Mucosa of descending colon (tissue), 3 donors: ENCODE results near the gene SHF. TPM values are rescaled to one million over a fixed set of nuclear protein-coding genes. Genes with fewer than 3 reads are reported as not detected.
A peak's percentile ranks its signal among the peaks of the same experiment; 100 is the strongest.

Experiments used
- ATAC-seq: fragments of 200-7000 bp; cut with Tn5 transposase; one replicate; pipeline ENCODE4 v1.9.1; 2020; ENCODE audit warnings: mild to moderate bottlenecking, moderate library complexity
- DNase-seq, 3 donors: peaks; one replicate each; pipeline ENCODE4 v3.0.0-alpha.2; 2020
- H3K36me3 ChIP-seq: fragments of 200-600 bp; one replicate; pipeline ENCODE4 v1.8.0; 2021; ENCODE audit warnings: low read depth, mild to moderate bottlenecking
- H3K4me1 ChIP-seq: fragments of 200-600 bp; one replicate; pipeline ENCODE4 v1.8.0; 2021; ENCODE audit warnings: low read depth, mild to moderate bottlenecking
- H3K4me3 ChIP-seq: fragments of 200-600 bp; one replicate; pipeline ENCODE4 v1.8.0; 2021; ENCODE audit warnings: mild to moderate bottlenecking
- H3K9me3 ChIP-seq: fragments of 200-600 bp; one replicate; pipeline ENCODE4 v1.8.0; 2021; ENCODE audit warnings: mild to moderate bottlenecking
- intact Hi-C, 2 donors: fragments of 100-400 bp; cut with DNase I in 1 of 2; cut with micrococcal nuclease in 1 of 2; formaldehyde crosslinking; loops; one replicate each; pipeline versions ENCODE4 v1.11.0 to v1.11.1; 2022; cut with DNase I, micrococcal nuclease
- total RNA-seq, 3 donors: library from RNA; stranded (reverse); fragmentation: NEBNext Ultra II Directional in 2 of 3; extraction: Animal tissue kit (Norgen Biotek cat#: 25700) in 2 of 3; gene quantifications; one replicate each; pipeline versions ENCODE4 v1.2.1 to v1.2.4, GENCODE V29; 2021 to 2023
- TF ChIP-seq, protein P1 (sequence below): fragments of 200-600 bp; IDR thresholded peaks from one replicate; pipeline ENCODE4 v1.8.0; 2022; ENCODE audit warnings: antibody characterized with exemption, mild to moderate bottlenecking
- donor health status: DM: no; HTN: no; CAD: no; lungs with moderate emphysema.
- donor health status: DM: no; HTN: no; CAD: no.
- donor health status: DM: no; HTN: yes; CAD: no.

SHF gene
- total RNA-seq, 3 donors from 2014 or later, result 5.4 to 19.2 (median 14.9) TPM

DNA sequence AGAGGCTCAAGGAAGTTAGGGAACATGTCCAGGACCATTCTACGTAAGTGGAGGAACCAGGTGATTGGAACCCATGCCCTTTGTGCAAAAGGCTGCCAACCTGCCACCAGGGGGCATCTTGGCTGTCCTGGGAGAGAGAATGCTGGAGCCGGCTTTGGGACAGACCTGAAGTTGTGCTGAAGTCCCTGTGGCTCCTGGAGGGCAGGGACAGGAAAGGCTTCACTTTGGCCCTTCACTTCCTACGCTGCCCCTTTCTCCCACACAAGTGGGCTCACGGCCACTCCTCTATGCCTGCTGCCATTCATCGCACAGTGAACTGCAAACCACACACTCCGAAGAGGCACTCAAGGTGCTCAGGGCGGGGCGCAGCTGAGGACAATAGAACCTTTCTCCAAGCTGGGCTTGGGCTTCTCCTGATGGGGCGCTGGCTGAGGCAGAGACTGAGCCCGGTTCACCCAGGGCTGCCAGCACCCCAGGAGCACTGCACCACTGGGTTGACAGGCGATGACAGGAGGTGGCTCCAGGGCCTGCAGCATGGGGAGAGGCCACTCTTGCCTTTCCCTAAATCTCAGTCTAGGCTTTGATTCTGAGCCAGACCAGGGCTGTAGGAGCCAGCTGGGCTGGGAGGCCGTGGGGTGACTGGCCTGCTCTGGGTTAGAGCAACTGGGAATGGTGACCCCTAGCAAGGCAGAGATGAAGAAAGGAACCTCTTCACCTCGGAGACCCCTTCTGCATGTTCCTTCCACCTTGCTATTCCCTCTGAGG is 8.4 kb downstream of the SHF start:
- TF ChIP-seq, protein P1, sequence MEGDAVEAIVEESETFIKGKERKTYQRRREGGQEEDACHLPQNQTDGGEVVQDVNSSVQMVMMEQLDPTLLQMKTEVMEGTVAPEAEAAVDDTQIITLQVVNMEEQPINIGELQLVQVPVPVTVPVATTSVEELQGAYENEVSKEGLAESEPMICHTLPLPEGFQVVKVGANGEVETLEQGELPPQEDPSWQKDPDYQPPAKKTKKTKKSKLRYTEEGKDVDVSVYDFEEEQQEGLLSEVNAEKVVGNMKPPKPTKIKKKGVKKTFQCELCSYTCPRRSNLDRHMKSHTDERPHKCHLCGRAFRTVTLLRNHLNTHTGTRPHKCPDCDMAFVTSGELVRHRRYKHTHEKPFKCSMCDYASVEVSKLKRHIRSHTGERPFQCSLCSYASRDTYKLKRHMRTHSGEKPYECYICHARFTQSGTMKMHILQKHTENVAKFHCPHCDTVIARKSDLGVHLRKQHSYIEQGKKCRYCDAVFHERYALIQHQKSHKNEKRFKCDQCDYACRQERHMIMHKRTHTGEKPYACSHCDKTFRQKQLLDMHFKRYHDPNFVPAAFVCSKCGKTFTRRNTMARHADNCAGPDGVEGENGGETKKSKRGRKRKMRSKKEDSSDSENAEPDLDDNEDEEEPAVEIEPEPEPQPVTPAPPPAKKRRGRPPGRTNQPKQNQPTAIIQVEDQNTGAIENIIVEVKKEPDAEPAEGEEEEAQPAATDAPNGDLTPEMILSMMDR, result peak; percentile 65

DNA sequence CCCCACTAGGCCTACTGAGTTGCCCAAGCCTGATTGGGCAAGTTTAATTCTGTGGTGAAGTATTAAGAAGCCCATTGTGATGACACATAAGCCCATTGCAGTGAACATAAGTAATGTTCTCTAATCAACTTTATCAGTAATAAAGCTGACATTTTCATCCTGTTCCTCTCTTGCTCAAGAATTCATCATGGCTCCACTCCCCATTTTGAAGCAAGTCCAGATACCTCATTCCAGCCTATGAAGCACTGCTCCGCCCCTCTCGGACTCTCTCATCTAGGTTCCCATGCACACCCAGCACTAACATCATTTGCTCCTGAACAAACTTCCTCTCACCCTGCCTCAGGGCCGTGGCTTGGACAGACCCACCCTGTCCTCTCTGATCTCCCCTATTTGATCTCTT is 10.5 kb downstream of the SHF start:
- Histone ChIP-seq H3K9me3 (no peaks in the 10 kb centered on the region), H3K4me3 (no peak overlapping the region), H3K4me1 (peaks cover 8% of the 10 kb centered on the region), H3K36me3 (no peaks in the 10 kb centered on the region)
- DNase-seq, result no peak
- intact Hi-C loops, result no loop called here
- TF ChIP-seq, protein P1, result no peak
- no peak for ATAC-seq

More for the DNA sequence above, 8.4 kb downstream of the SHF start:
- ATAC-seq, result peak; percentile 75
- peak; percentile 67 to 80 (median 80) for DNase-seq
- H3K4me1 ChIP-seq, result peaks cover 8% of the 10 kb centered on the region
- no peaks in the 10 kb centered on the region for H3K36me3 ChIP-seq
- H3K9me3 ChIP-seq, result no peaks in the 10 kb centered on the region
- no peak overlapping the region for H3K4me3 ChIP-seq
- intact Hi-C loops, result no loop called here

DNA sequence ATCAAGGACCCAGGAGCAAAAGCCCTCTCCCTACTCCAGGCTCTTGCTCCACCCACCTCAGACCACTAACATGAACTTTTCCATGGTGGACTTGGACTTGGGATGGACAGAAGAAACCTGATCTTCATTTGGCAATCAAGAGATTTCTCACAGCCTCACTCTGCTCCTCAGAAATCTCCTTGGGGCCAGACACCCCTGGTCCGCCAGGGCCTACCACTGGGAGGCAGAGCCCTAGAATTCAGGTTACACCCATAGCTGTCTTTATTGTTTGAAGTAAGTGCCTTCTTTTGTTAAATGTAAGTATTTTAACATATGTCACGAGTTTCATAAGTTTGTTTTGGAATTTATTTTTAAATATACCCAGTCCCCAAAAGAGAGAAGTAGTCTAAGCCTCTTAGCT is 13.2 kb downstream of the SHF start:
- TF ChIP-seq, protein P1, result no peak
- Histone ChIP-seq H3K4me1 (peaks cover 6% of the 10 kb centered on the region), H3K4me3 (no peak overlapping the region), H3K9me3 (no peaks in the 10 kb centered on the region), H3K36me3 (no peaks in the 10 kb centered on the region)
- intact Hi-C loops, result no loop called here
- DNase-seq, result no peak
- no peak for ATAC-seq

DNA sequence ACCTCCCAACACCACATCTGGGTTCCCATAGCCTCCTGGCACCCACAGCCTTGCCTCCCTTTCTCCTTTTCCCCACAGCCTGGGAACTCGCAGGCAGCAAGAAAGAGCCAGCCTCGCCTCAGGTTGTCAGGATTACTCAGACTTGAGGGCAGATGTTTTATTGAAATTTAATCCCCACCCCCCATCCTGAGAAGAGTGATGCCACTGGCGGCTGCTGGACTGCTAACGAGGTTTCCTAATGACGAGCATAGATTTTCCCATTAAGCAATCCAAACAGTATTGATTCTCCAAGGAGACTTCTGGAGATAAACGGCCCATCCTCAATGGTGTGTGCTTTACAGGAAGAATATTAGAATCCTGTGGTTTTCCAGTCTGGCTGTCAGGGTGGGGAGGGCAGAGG is 13.7 kb downstream of the SHF start:
- H3K9me3 ChIP-seq, result no peaks in the 10 kb centered on the region
- ATAC-seq (no peak), DNase-seq (no peak)
- H3K36me3 ChIP-seq, result no peaks in the 10 kb centered on the region
- no peak overlapping the region for H3K4me3 ChIP-seq
- TF ChIP-seq, protein P1, result no peak
- intact Hi-C loops, result no loop called here
- peaks cover under 1% of the 10 kb centered on the region for H3K4me1 ChIP-seq

DNA sequence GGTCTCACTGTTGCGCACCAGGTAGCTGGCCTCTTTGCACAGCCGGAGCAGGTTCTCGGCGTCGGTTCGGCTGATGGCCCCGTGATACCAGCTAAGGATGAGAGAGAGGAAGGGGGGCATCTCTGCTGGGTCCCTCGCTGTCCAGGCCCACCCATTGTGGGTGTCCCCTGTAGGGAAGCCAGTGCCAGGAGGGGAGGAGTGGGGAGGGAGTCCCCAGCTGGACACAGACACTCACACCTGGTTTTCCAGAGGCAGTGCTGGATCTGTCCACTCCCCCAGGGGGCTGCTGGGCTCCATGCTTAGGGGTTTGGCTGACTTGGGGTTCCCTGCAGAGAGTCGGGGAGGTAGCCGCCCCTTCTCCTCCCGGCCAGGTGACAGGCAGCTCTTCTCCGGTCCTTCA is 15.9 kb downstream of the SHF start:
- Histone ChIP-seq H3K36me3 (no peaks in the 10 kb centered on the region), H3K4me1 (no peaks in the 10 kb centered on the region), H3K9me3 (no peaks in the 10 kb centered on the region), H3K4me3 (no peak overlapping the region)
- intact Hi-C loops, result no loop called here
- DNase-seq (no peak), ATAC-seq (no peak)
- TF ChIP-seq, protein P1, result no peak
